ENCODE measurements around the gene NLRP9.

The NLRP9 gene

GRCh38 chr19:55667006-55667381 lies 71.2 kb downstream of the NLRP9 start:
- Histone ChIP-seq H4K20me1 (ENCODE audit: insufficient read depth, low read length) (peaks cover 80% of the 10 kb centered on the region), H2AFZ (ENCODE audit: low read depth, low read length) (no peak overlapping the region), H3K9me3 (ENCODE audit: insufficient read depth, low read length) (no peaks in the 10 kb centered on the region), H3K79me2 (ENCODE audit: low read length) (peaks cover 98% of the 10 kb centered on the region), H3K36me3 (replicated peaks; ENCODE audit: low read depth, low read length) (peaks cover 74% of the 10 kb centered on the region), H3K27me3 (ENCODE audit: low read depth, low read length) (no peaks in the 10 kb centered on the region), H3K27ac (ENCODE audit: low read length) (no peak overlapping the region), H3K4me3 (ENCODE audit: low read length) (no peak overlapping the region), H3K4me2 (ENCODE audit: low read length) (no peak overlapping the region), H3K4me1 (ENCODE audit: low read length) (no peaks in the 10 kb centered on the region), H3K9ac (ENCODE audit: low read length) (no peak overlapping the region)
- TF ChIP-seq EZH2phosphoT487 (IDR thresholded peaks at IDR 0.05; ENCODE audit: low read depth) (no peak), CTCF (IDR thresholded peaks at IDR 0.05; ENCODE audit: low read depth, low read length) (no peak)

GRCh38 chr19:55666343-55667005 lies 71.7 kb downstream of the NLRP9 start:
- Histone ChIP-seq H3K9ac (ENCODE audit: low read length) (no peak overlapping the region), H3K9me3 (ENCODE audit: insufficient read depth, low read length) (no peaks in the 10 kb centered on the region), H3K4me3 (ENCODE audit: low read length) (no peak overlapping the region), H3K79me2 (ENCODE audit: low read length) (peaks cover 98% of the 10 kb centered on the region), H3K36me3 (replicated peaks; ENCODE audit: low read depth, low read length) (peaks cover 79% of the 10 kb centered on the region), H3K4me2 (ENCODE audit: low read length) (no peak overlapping the region), H2AFZ (ENCODE audit: low read depth, low read length) (no peak overlapping the region), H3K4me1 (ENCODE audit: low read length) (no peaks in the 10 kb centered on the region), H3K27ac (ENCODE audit: low read length) (no peak overlapping the region), H3K27me3 (ENCODE audit: low read depth, low read length) (no peaks in the 10 kb centered on the region), H4K20me1 (ENCODE audit: insufficient read depth, low read length) (peaks cover 82% of the 10 kb centered on the region)
- TF ChIP-seq CTCF (IDR thresholded peaks at IDR 0.05; ENCODE audit: low read depth, low read length), result no peak

- Histone ChIP-seq H3K27me3 (ENCODE audit: low read depth, low read length) (no peaks in the 10 kb centered on the region), H4K20me1 (ENCODE audit: insufficient read depth, low read length) (peaks cover 82% of the 10 kb centered on the region), H3K9ac (ENCODE audit: low read length) (no peak overlapping the region), H3K27ac (ENCODE audit: low read length) (no peak overlapping the region), H3K4me3 (ENCODE audit: low read length) (no peak overlapping the region), H3K79me2 (ENCODE audit: low read length) (peaks cover 98% of the 10 kb centered on the region), H2AFZ (ENCODE audit: low read depth, low read length) (no peak overlapping the region), H3K4me1 (ENCODE audit: low read length) (peaks cover 10% of the 10 kb centered on the region), H3K36me3 (replicated peaks; ENCODE audit: low read depth, low read length) (peaks cover 87% of the 10 kb centered on the region), H3K4me2 (ENCODE audit: low read length) (no peak overlapping the region), H3K9me3 (ENCODE audit: insufficient read depth, low read length) (no peaks in the 10 kb centered on the region)
- TF ChIP-seq EZH2phosphoT487 (IDR thresholded peaks at IDR 0.05; ENCODE audit: low read depth), result no peak
- no peak for TF ChIP-seq CTCF (IDR thresholded peaks at IDR 0.05; ENCODE audit: low read depth, low read length)
These were observed 74.2 kb downstream of the NLRP9 start for GRCh38 chr19:55663846-55664536.

GRCh38 chr19:55661826-55662225 lies 76.4 kb downstream of the NLRP9 start:
- Histone ChIP-seq H3K9me3 (ENCODE audit: insufficient read depth, low read length) (no peaks in the 10 kb centered on the region), H3K4me2 (ENCODE audit: low read length) (no peak overlapping the region), H3K27ac (ENCODE audit: low read length) (no peak overlapping the region), H3K36me3 (replicated peaks; ENCODE audit: low read depth, low read length) (peaks cover 85% of the 10 kb centered on the region), H4K20me1 (ENCODE audit: insufficient read depth, low read length) (peaks cover 83% of the 10 kb centered on the region), H3K4me1 (ENCODE audit: low read length) (peaks cover 29% of the 10 kb centered on the region), H3K9ac (ENCODE audit: low read length) (no peak overlapping the region), H3K79me2 (ENCODE audit: low read length) (peaks cover 98% of the 10 kb centered on the region), H2AFZ (ENCODE audit: low read depth, low read length) (no peak overlapping the region), H3K4me3 (ENCODE audit: low read length) (no peak overlapping the region), H3K27me3 (ENCODE audit: low read depth, low read length) (no peaks in the 10 kb centered on the region)
- no peak for TF ChIP-seq EZH2phosphoT487 (IDR thresholded peaks at IDR 0.05; ENCODE audit: low read depth)
- TF ChIP-seq CTCF (IDR thresholded peaks at IDR 0.05; ENCODE audit: low read depth, low read length), result no peak
